Activated CD4-positive, alpha-beta T cell treated with anti-CD3 and anti-CD28 coated beads, Interleukin-2, amount 10 ng/mL, durations not matched to agents 7 days and 5 days (primary cell): ENCODE results near the gene MAST2. TPM values are rescaled to one million over a fixed set of nuclear protein-coding genes. Genes with fewer than 3 reads are reported as not detected.

Source experiments
- CTCF ChIA-PET: fragments of 350-600 bp; sonication (Branson Sonifier 250); formaldehyde crosslinking; loops from one replicate; lab custom pipeline; 2021; ENCODE audit warnings: antibody characterized with exemption; lab: Charles Lee
- POLR2A ChIA-PET: fragments of 350-600 bp; sonication (Branson Sonifier 250); formaldehyde crosslinking; loops from one replicate; lab custom pipeline; 2021; ENCODE audit warnings: antibody characterized with exemption; lab: Charles Lee
- DNase-seq: peaks from one replicate; pipeline ENCODE4 v3.0.0-alpha.2; 2020
- H3K27ac Mint-ChIP-seq: one replicate; pipeline ENCODE4 v1.8.0; 2021; ENCODE audit warnings: mild to moderate bottlenecking, moderate library complexity, mixed read lengths
- H3K27me3 Mint-ChIP-seq: one replicate; pipeline ENCODE4 v1.8.0; 2021; ENCODE audit warnings: mixed read lengths
- H3K36me3 Mint-ChIP-seq: one replicate; pipeline ENCODE4 v1.8.0; 2021; ENCODE audit warnings: low read depth, mixed read lengths
- H3K4me1 Mint-ChIP-seq: one replicate; pipeline ENCODE4 v1.8.0; 2021; ENCODE audit warnings: mixed read lengths
- H3K4me3 Mint-ChIP-seq: one replicate; pipeline ENCODE4 v1.8.0; 2021; ENCODE audit warnings: mild to moderate bottlenecking, moderate library complexity, mixed read lengths
- H3K9me3 Mint-ChIP-seq: one replicate; pipeline ENCODE4 v1.8.0; 2021; ENCODE audit warnings: mixed read lengths
- total RNA-seq, 2 experiments: library from RNA; stranded (reverse); gene quantifications; one replicate each; pipeline ENCODE4 v1.2.3, GENCODE V29; 2021

Gene MAST2
- total RNA-seq, 2 experiments from 2014 or later = 25.2 to 26.3 TPM

DNA sequence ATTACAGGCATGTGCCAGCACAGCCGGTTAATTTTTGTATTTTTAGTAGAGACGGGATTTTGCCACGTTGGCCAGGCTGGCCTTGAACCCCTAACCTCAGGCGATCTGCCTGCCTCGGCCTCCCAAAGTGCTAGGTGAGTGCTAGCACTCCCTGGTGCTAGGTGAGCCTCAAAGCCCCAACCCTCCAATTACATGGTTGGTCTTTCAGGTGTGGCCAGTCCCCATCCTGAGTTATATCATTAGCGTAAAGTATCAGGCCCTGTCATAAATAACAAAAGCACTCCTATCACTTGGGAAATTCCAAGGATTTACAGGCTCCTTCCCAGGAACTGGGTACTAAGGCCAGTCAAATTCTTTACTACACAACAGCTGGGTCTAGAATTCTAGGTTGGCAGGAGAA lies 191.0 kb downstream of the MAST2 start:
- Mint-ChIP-seq H3K4me1 (no peaks in the 10 kb centered on the region), H3K9me3 (peaks cover 4% of the 10 kb centered on the region), H3K4me3 (no peak overlapping the region), H3K27me3 (no peaks in the 10 kb centered on the region), H3K27ac (no peak overlapping the region), H3K36me3 (peaks cover 3% of the 10 kb centered on the region)
- ChIA-PET CTCF (no interaction called here), POLR2A (no interaction called here)
- DNase-seq = no peak

GRCh38 chr1:45995298-45995697 lies 191.9 kb downstream of the MAST2 start:
- H3K9me3 Mint-ChIP-seq = peaks cover 4% of the 10 kb centered on the region
- no peak overlapping the region for H3K4me3 Mint-ChIP-seq
- H3K36me3 Mint-ChIP-seq = peaks cover 5% of the 10 kb centered on the region
- no peak overlapping the region for H3K27ac Mint-ChIP-seq
- CTCF ChIA-PET = interaction anchor here (0.5 to 1.3 kb wide), 2 partner anchors 11 to 1323 kb away, joined by 3 read pairs; no protein-coding TSS in a partner anchor
- no peak for DNase-seq
- no peaks in the 10 kb centered on the region for H3K27me3 Mint-ChIP-seq
- H3K4me1 Mint-ChIP-seq = no peaks in the 10 kb centered on the region
- POLR2A ChIA-PET = no interaction called here

DNA sequence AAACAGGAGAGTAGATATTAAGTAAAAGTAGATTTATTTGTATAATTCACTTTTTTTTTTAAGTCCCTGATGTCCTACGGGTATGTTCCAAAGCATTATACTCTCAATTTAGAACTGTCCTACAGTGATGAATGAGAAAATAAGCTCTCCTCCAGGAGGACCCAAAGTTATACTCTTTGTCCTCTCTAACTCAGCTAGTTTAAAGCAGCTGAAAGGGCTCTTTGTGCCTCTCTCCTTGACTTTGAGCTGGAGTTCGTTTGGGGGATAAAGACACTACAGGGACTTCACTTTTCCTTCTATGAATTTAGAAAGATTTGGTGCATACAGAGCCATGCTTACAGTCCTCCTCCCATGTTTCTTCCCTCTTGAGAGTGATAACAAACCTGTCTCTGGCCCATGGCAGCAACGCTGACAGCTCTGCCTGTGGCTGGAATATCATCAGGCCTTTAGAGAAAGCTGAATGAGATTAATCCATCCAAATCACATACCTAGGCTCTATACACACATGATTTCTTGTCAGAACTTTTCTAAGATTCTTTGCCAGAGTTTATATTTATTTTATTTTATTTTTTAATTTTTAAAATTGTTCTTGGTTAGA lies 194.7 kb downstream of the MAST2 start:
- no peak overlapping the region for H3K27ac Mint-ChIP-seq
- no peaks in the 10 kb centered on the region for H3K9me3 Mint-ChIP-seq
- no peak overlapping the region for H3K4me3 Mint-ChIP-seq
- H3K27me3 Mint-ChIP-seq = no peaks in the 10 kb centered on the region
- ChIA-PET CTCF (interaction anchor here (0.6 to 1.2 kb wide), 2 partner anchors 14 to 111 kb away, joined by 3 to 4 read pairs; no protein-coding TSS in a partner anchor), POLR2A (no interaction called here)
- H3K4me1 Mint-ChIP-seq = no peaks in the 10 kb centered on the region
- no peak for DNase-seq
- peaks cover 3% of the 10 kb centered on the region for H3K36me3 Mint-ChIP-seq

DNA sequence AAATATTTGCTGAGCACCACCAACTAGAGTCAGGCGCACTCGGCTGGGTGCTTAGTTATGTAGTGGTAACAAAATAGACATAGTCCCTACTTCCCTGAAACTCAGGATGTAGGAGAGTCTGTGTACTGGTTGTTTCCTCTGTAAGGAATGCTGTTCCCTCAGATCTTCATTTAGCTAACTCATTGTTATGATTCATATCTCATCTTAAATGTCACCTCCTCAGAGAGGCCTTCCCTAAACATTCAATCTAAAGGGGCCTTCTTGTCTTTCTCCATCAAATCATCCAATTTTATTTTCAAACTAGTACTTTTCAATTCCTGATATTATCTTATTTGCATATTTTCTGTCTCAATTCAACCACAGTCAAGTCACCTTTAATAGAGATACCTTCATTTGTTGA lies 196.1 kb downstream of the MAST2 start:
- DNase-seq = no peak
- Mint-ChIP-seq H3K27ac (no peak overlapping the region), H3K4me1 (no peaks in the 10 kb centered on the region), H3K36me3 (peaks cover 3% of the 10 kb centered on the region), H3K4me3 (no peak overlapping the region), H3K9me3 (no peaks in the 10 kb centered on the region), H3K27me3 (no peaks in the 10 kb centered on the region)
- POLR2A ChIA-PET = no interaction called here
- CTCF ChIA-PET = interaction anchor here (1.3 to 1.5 kb wide), 2 partner anchors 11 to 82 kb away, joined by 3 to 4 read pairs; no protein-coding TSS in a partner anchor

GRCh38 chr1:46001081-46001785 lies 197.8 kb downstream of the MAST2 start:
- no peak for DNase-seq
- ChIA-PET POLR2A (no interaction called here), CTCF (interaction anchor here (1.0 kb wide), 1 partner anchor 24 kb away, joined by 3 read pairs; no protein-coding TSS in a partner anchor)
- no peaks in the 10 kb centered on the region for H3K9me3 Mint-ChIP-seq
- no peak overlapping the region for H3K4me3 Mint-ChIP-seq
- H3K36me3 Mint-ChIP-seq = peaks cover 3% of the 10 kb centered on the region
- H3K27me3 Mint-ChIP-seq = no peaks in the 10 kb centered on the region
- no peak overlapping the region for H3K27ac Mint-ChIP-seq
- no peaks in the 10 kb centered on the region for H3K4me1 Mint-ChIP-seq

GRCh38 chr1:46002551-46003150 lies 199.2 kb downstream of the MAST2 start:
- no peak overlapping the region for H3K27ac Mint-ChIP-seq
- H3K9me3 Mint-ChIP-seq = no peaks in the 10 kb centered on the region
- POLR2A ChIA-PET = interaction anchor here (0.6 kb wide), 1 partner anchor 123 kb away, joined by 5 read pairs; no protein-coding TSS in a partner anchor
- no peak overlapping the region for H3K4me3 Mint-ChIP-seq
- H3K36me3 Mint-ChIP-seq = peaks cover 5% of the 10 kb centered on the region
- no peaks in the 10 kb centered on the region for H3K27me3 Mint-ChIP-seq
- no peak for DNase-seq
- H3K4me1 Mint-ChIP-seq = no peaks in the 10 kb centered on the region
- CTCF ChIA-PET = interaction anchor here (1.0 kb wide), 2 partner anchors 22 to 221 kb away, joined by 3 read pairs; no protein-coding TSS in a partner anchor

DNA sequence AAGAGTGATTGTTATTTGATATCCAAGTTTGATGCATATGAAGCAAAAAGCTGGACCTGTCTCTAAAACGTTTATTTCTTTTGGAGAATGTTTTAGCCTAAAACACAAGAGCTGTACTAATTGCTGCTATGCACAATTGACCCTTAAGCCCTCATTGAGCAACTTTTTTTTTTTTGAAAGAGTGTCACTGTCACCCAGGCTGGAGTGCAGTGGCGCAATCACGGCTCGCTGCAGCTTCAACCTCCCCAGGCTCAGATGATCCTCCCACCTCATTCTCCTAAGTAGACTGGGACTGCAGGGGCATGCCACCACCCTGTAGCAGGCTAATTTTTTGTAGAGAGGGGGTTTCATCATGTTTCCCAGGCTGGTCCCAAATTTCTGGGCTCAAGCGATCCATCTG lies 199.9 kb downstream of the MAST2 start:
- DNase-seq = no peak
- CTCF ChIA-PET = no interaction called here

GRCh38 chr1:46004492-46004891 lies 201.1 kb downstream of the MAST2 start:
- Mint-ChIP-seq H3K4me3 (no peak overlapping the region), H3K27ac (no peak overlapping the region), H3K4me1 (no peaks in the 10 kb centered on the region), H3K27me3 (no peaks in the 10 kb centered on the region), H3K36me3 (peaks cover 9% of the 10 kb centered on the region), H3K9me3 (no peaks in the 10 kb centered on the region)
- POLR2A ChIA-PET = no interaction called here
- no peak for DNase-seq
- CTCF ChIA-PET = interaction anchor here (0.6 kb wide), 1 partner anchor 14 kb away, joined by 3 read pairs; no protein-coding TSS in a partner anchor

More for the DNA sequence above, 199.9 kb downstream of the MAST2 start:
- no peaks in the 10 kb centered on the region for H3K27me3 Mint-ChIP-seq
- no peak overlapping the region for H3K4me3 Mint-ChIP-seq
- H3K27ac Mint-ChIP-seq = no peak overlapping the region
- H3K4me1 Mint-ChIP-seq = no peaks in the 10 kb centered on the region
- POLR2A ChIA-PET = interaction anchor here (0.6 kb wide), 1 partner anchor 124 kb away, joined by 5 read pairs; no protein-coding TSS in a partner anchor
- no peaks in the 10 kb centered on the region for H3K9me3 Mint-ChIP-seq
- H3K36me3 Mint-ChIP-seq = peaks cover 8% of the 10 kb centered on the region

DNA sequence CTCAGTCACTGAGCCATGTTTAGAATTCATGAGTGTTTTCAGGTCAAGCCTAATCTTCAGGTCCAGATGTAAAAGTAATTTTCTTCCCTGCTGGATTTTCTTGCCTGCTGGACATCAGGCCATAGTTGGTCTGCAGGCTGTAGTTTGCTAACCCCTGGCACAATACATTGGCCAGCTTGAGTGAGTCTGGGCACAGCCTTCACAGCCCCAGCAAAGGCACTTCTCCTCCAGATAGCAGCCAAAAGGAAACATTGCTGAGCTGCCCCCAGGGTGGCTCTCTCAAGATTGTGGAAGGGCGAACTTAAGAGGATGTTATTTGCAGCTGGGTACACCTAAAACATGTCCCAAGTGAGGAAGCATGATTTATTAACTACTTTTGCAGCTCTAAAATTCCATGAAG lies 202.2 kb downstream of the MAST2 start:
- Mint-ChIP-seq H3K4me3 (no peak overlapping the region), H3K27ac (no peak overlapping the region), H3K4me1 (no peaks in the 10 kb centered on the region), H3K9me3 (no peaks in the 10 kb centered on the region), H3K36me3 (peaks cover 7% of the 10 kb centered on the region), H3K27me3 (no peaks in the 10 kb centered on the region)
- DNase-seq = no peak
- CTCF ChIA-PET = interaction anchor here (1.2 kb wide), 1 partner anchor 13 kb away, joined by 4 read pairs; no protein-coding TSS in a partner anchor
- POLR2A ChIA-PET = no interaction called here

GRCh38 chr1:46008585-46008984 lies 205.2 kb downstream of the MAST2 start:
- POLR2A ChIA-PET = no interaction called here

DNA sequence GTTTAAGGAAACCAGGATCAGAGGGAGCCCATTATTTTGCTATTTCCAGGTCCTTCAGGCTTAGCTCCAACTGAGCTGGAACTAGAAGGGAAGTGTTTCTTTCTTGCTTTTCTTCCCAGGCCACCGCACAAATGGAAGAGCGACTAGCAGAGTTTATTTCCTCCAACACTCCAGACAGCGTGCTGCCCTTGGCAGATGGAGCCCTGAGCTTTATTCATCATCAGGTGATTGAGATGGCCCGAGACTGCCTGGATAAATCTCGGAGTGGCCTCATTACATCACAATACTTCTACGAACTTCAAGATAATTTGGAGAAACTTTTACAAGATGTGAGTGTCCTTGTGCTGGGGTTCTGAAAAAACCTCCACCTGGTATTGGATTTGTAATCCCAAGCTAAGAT lies 207.2 kb downstream of the MAST2 start:
- Mint-ChIP-seq H3K36me3 (peaks cover 17% of the 10 kb centered on the region), H3K27me3 (no peaks in the 10 kb centered on the region), H3K9me3 (no peaks in the 10 kb centered on the region), H3K4me3 (no peak overlapping the region), H3K4me1 (no peaks in the 10 kb centered on the region), H3K27ac (no peak overlapping the region)
- DNase-seq = no peak
- POLR2A ChIA-PET = no interaction called here
- CTCF ChIA-PET = interaction anchor here (1.9 kb wide), 1 partner anchor 11 kb away, joined by 4 read pairs; no protein-coding TSS in a partner anchor

More at GRCh38 chr1:46008585-46008984, 205.2 kb downstream of the MAST2 start:
- Mint-ChIP-seq H3K9me3 (no peaks in the 10 kb centered on the region), H3K4me3 (no peak overlapping the region), H3K36me3 (peaks cover 15% of the 10 kb centered on the region), H3K27me3 (no peaks in the 10 kb centered on the region), H3K27ac (no peak overlapping the region), H3K4me1 (no peaks in the 10 kb centered on the region)
- CTCF ChIA-PET = no interaction called here
- DNase-seq = no peak

GRCh38 chr1:46011121-46011695 lies 207.8 kb downstream of the MAST2 start:
- CTCF ChIA-PET = interaction anchor here (1.9 kb wide), 1 partner anchor 12 kb away, joined by 4 read pairs; no protein-coding TSS in a partner anchor
- Mint-ChIP-seq H3K9me3 (no peaks in the 10 kb centered on the region), H3K36me3 (peaks cover 17% of the 10 kb centered on the region), H3K27me3 (no peaks in the 10 kb centered on the region), H3K4me3 (no peak overlapping the region), H3K27ac (no peak overlapping the region), H3K4me1 (no peaks in the 10 kb centered on the region)
- POLR2A ChIA-PET = interaction anchor here (0.6 kb wide), 1 partner anchor 383 kb away, joined by 5 read pairs; no protein-coding TSS in a partner anchor
- no peak for DNase-seq
